CD4-positive, alpha-beta T cell treated with Interleukin-4 for 4 hours (primary cell): ENCODE measurements around the gene SREBF1.

ENCODE experiments used
- DNase-seq: peaks from one replicate; pipeline ENCODE4 v3.0.0-alpha.2; 2020

Gene SREBF1

GRCh38 chr17:17772231-17772630 lies 64.6 kb downstream of the SREBF1 start:
- DNase-seq = no peak

DNA sequence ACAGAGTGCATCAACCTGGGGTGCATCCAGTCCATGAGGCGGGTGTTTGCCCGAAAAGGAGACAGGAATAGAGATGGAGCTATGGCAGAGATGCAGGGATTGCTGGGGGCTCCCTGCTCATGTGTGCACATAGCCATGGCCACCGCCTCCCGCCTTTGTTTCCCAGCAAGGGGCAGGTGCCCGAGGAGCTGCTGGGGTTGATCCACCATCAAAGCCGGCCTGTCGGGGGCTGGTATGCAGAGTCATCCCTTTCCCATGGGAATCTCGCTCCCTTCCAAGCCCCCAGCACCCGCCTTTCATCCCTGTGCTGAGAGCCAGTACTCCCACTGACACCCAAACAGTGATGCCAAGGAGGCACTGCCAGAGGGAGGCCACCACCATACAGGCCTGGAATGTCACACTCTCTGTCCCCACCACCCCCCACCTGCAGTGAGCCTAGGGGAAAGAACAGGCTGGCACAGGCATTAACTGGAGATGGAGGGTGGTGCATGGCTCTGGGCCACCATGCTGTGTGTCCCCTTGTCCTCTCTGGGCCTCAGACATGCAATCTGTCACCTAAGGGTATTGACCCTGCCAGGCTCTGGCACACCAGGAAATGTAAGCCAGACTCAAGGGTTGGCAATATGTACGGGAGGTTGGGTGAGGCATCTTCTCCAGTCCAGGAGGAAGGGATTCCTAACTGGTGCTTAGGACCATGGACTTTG lies 65.1 kb downstream of the SREBF1 start:
- DNase-seq = no peak

DNA sequence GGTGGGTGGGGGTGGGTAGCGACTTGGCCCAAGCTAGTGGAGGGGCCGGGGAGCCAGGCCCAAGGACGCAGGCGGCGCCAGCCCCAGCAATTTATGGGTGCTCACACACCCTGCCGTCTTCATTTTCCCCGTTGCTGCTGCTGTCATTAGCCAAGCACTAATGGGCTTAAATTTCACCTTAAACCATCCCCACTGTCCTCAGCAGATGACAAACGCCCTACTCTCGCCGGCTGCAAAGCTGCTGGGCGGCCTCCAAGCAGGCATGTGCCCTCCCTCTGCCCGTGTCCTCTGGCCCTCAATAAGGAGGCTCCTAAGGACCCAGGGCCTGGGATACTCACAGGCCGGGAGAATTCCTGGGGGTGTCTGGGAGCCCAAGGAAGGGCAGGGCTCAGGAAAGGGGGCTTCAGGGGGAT lies 66.1 kb downstream of the SREBF1 start:
- DNase-seq = no peak

DNA sequence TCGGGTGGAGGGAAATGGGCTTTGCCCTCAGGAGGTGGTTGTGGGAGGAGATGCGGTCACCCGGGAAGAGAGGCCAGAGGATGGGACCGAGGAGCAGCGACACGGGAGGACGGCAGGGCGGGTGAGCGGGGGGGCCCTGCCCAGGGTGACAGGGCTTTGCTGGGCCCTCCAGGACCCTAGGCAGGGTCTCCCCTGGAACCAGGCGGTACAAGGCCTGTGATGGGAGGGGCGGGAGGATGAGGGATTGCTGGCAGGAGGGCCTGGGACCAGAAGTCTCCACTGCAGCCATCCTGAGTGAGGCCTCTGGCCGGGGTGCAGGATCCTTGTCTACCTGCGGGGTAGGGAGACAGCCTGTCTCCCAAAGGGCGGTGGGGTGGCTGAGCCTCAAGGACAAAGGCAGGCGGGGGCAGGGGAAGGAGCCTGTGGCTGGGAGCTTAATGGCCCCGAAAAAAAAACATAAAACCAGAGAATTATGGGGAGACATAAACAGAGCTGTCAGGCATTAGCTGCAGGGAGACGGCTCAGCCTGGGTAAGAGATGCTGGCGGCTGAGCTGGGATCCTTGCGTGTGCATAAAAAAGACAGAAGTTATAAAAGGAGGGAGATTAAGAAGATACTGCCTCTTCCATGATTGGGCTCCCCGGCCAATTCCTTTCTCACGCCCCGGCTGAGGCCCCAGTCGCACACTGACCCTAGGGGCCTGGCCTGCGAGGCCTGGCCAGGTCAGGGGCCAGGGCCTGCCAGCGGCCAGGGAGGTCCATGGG lies 66.7 kb downstream of the SREBF1 start:
- DNase-seq = no peak

DNA sequence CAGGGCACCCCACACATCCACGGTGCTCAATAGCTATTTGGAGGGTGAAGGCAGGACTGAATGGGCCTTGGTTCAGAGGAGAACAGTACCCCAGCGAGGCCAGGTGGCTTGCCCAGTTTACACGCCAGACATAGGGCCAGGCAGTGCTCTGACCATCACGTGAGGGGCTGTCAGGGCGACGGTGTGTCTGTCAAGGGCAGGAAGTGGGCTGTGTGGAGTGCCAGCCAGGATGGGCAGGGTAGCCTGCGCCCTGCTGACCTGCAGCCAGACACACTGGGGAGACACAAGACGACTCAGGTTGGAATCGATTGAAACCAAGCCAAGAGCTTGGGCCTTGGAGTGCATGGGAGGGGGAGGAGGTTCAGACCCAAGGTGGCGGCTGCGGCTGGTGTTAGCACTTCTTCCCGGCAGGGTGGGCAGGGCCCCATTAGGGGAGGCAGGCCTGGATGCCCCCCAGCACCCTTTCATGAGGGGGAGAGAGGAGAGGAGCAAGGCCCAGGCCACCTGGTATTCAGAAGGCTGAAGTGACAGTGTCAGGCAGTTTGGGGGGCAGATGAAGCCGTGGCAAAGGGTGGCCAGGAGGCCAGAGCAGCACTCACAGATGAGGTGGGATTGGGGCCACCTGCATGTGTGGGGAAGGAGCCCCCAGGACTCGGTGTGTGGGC lies 68.2 kb downstream of the SREBF1 start:
- DNase-seq = no peak

DNA sequence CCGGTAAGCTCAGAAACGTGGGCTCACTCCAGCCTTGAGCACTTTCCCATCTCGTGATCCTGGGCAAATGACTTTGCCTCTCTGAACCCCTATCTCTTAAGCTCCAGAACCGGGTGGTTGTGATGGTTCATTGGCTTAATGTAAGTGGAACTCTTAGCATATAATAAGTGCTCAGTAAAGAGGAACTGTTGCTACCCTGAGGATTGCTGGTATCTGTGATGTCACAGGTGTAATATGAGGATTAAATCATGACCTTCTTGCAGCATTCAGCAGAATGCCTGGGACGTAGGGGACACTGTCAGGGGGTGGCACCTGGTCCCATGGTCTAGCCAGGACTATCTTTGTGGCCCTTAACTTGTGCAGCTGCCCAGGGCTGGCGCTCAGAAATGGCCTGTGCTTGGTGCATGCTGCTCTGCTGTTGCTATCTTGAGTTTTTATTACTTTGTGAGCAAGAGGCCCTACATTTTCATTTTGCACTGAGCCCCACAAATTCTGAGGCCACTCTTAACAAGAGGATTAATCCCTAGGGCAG lies 68.8 kb downstream of the SREBF1 start:
- DNase-seq = no peak

DNA sequence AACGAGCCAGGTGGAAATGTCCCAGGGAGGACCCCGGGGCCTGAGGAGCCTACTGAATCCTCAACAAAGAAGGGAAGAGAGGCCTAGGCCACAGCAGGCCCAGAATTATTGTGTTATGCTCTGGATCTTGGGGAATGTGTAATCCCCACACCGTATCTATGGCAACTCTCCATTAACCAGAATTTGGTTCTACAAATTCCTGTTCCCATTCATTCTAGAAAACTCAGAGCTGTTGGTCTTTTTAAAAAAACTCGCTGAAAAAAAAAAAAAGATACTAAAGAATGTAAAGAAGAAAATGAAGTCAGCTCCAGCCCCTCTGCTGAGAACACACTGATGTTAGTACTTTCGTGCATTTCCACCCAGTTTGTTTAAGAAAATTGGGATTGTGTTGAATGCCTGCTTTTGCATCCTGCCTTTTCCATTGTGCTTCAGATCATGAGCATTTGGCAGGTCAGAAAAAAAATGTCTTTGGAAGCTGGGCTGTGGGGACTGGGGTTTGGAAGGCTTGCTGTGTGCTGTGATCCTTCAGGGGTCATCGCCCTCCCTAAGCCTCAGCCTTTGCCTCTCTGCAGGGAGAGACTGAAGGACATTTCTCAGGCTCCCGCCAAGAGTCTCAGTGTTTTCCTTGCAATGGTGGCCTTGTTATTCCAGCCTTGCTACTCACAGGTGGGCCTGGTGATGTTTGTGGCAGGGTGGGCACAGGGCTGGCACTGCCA lies 69.5 kb downstream of the SREBF1 start:
- no peak for DNase-seq

DNA sequence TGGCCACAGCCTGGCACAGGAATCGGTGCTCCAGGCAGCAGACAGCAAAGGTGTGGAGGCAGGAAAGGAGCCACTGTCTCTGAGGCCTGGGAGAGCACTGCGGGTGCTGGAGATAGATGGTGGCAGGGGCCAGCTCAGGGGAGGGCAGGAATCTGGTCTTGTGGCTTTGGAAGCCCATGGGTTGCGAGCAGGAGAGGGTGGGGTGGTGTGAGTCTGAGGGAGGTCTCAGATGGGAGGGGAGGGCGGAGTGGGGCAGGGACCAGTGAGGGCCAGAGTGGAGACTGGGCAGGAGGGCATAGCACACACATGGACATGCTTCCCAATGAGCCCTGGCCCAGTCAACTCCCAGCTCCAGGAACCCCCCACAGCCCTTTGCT lies 70.1 kb downstream of the SREBF1 start:
- no peak for DNase-seq

- no peak for DNase-seq
Observed at GRCh38 chr17:17766077-17766743, 70.6 kb downstream of the SREBF1 start.

DNA sequence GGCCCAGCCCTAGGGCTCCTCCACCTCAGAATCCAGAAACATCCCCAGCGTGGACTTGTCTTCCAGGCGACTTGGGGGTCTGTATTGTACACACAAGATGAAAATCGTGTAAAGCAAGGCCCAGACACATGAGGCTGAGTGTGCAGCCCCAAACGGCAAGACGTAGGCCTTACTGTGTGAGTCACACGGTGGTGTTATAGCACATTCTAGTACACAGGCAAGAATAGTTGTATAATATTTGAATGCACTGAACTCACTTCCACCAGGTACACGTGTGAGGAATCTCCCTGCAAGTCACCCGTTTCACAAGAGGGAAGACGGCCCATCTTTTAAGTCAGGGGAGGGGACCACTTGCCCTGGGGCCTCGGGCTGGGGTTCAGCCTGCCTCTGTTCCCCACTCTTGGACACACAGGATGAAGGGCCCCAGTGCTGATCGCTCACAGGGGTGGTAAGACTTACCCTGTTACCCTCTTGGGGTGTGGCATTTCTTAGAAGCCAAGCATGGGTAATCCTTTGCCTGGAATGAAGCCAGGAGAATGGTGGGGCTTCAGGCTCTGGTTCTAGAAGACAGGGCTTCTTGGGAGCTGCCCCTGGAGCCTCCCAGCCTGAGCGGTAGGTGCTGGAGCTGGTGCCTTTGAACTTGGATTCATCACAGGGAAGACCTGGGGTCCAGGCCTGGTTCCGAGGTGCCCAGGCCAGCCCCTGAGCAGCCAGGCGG lies 71.3 kb downstream of the SREBF1 start:
- no peak for DNase-seq

- DNase-seq = no peak
Observed at GRCh38 chr17:17763734-17764133, 73.1 kb downstream of the SREBF1 start.

GRCh38 chr17:17763136-17763535 lies 73.7 kb downstream of the SREBF1 start:
- DNase-seq = no peak

GRCh38 chr17:17762744-17763105 lies 74.1 kb downstream of the SREBF1 start:
- DNase-seq = no peak
